WTC11 (cell line): ENCODE data around the gene NXF1. TPM values are rescaled to one million over a fixed set of nuclear protein-coding genes. Genes with fewer than 3 reads are reported as not detected.
A peak's percentile ranks its signal among the peaks of the same experiment; 100 is the strongest.

Experiments
- AR ChIP-seq: fragments of 250-450 bp; sonication (Bioruptor Pico); IDR thresholded peaks from 2 replicates; pipeline ENCODE4 v1.9.0; 2021; ENCODE audit warnings: mild to moderate bottlenecking
- ATF2 ChIP-seq: sonication (generic); formaldehyde crosslinking; IDR thresholded peaks from 2 replicates; pipeline ENCODE4 v1.8.1; 2022; ENCODE audit warnings: low read depth, missing genetic modification reagents, borderline replicate concordance
- ATF6 ChIP-seq: sonication (generic); formaldehyde crosslinking; IDR thresholded peaks from 2 replicates; pipeline ENCODE4 v1.8.1; 2023; ENCODE audit warnings: mild to moderate bottlenecking, missing genetic modification reagents
- FOXP4 ChIP-seq: sonication (generic); formaldehyde crosslinking; IDR thresholded peaks from 2 replicates; pipeline ENCODE4 v1.8.0; 2022; ENCODE audit warnings: mild to moderate bottlenecking, missing genetic modification reagents
- JUN ChIP-seq: sonication (generic); formaldehyde crosslinking; IDR thresholded peaks from 2 replicates; pipeline ENCODE4 v1.8.0; 2023; ENCODE audit warnings: mild to moderate bottlenecking, missing genetic modification reagents
- KAT7 ChIP-seq: sonication (generic); formaldehyde crosslinking; IDR thresholded peaks from 2 replicates; pipeline ENCODE4 v1.8.1; 2023; ENCODE audit warnings: missing genetic modification reagents, mild to moderate bottlenecking, borderline replicate concordance
- MAX ChIP-seq: sonication (generic); formaldehyde crosslinking; IDR thresholded peaks from 2 replicates; pipeline ENCODE4 v1.8.0; 2022; ENCODE audit warnings: mild to moderate bottlenecking, missing genetic modification reagents
- MYBL2 ChIP-seq: sonication (generic); formaldehyde crosslinking; IDR thresholded peaks from 2 replicates; pipeline ENCODE4 v1.8.1; 2023; ENCODE audit warnings: mild to moderate bottlenecking, moderate library complexity, missing genetic modification reagents
- NFATC4 ChIP-seq: fragments of 250-450 bp; sonication (Bioruptor Pico); IDR thresholded peaks from 2 replicates; pipeline ENCODE4 v1.9.0; 2021; ENCODE audit warnings: mild to moderate bottlenecking
- NFYB ChIP-seq: sonication (generic); formaldehyde crosslinking; conservative IDR thresholded peaks from 2 replicates; pipeline ENCODE4 v1.8.0; 2022; ENCODE audit warnings: low read depth, missing genetic modification reagents
- NR3C1 ChIP-seq: sonication (generic); formaldehyde crosslinking; conservative IDR thresholded peaks from 2 replicates; pipeline ENCODE4 v1.8.1; 2023; ENCODE audit warnings: low read depth, mild to moderate bottlenecking, missing genetic modification reagents
- PRDM15 ChIP-seq: sonication (generic); formaldehyde crosslinking; IDR thresholded peaks from 2 replicates; pipeline ENCODE4 v1.8.0; 2022; ENCODE audit warnings: missing genetic modification reagents
- RORB ChIP-seq: fragments of 250-450 bp; sonication (Bioruptor Pico); IDR thresholded peaks from 2 replicates; pipeline ENCODE4 v1.9.0; 2021; ENCODE audit warnings: mild to moderate bottlenecking
- TCF7 ChIP-seq: sonication (generic); formaldehyde crosslinking; IDR thresholded peaks from 2 replicates; pipeline ENCODE4 v1.8.0; 2022; ENCODE audit warnings: mild to moderate bottlenecking, low read depth, missing genetic modification reagents, moderate library complexity
- TEAD1 ChIP-seq: sonication (generic); formaldehyde crosslinking; IDR thresholded peaks from 2 replicates; pipeline ENCODE4 v1.8.0; 2022; ENCODE audit warnings: mild to moderate bottlenecking, missing genetic modification reagents
- USF1 ChIP-seq: sonication (generic); formaldehyde crosslinking; IDR thresholded peaks from 2 replicates; pipeline ENCODE4 v1.8.0; 2022; ENCODE audit warnings: mild to moderate bottlenecking, missing genetic modification reagents
- ZNF121 ChIP-seq: sonication (generic); formaldehyde crosslinking; IDR thresholded peaks from 2 replicates; pipeline ENCODE4 v1.8.0; 2023; ENCODE audit warnings: missing genetic modification reagents
- ZNF138 ChIP-seq: sonication (generic); formaldehyde crosslinking; conservative IDR thresholded peaks from 2 replicates; pipeline ENCODE4 v1.8.1; 2022; ENCODE audit warnings: mild to moderate bottlenecking, moderate library complexity, missing genetic modification reagents
- ZNF263 ChIP-seq: sonication (generic); formaldehyde crosslinking; IDR thresholded peaks from 2 replicates; pipeline ENCODE4 v1.8.1; 2022; ENCODE audit warnings: low read depth, mild to moderate bottlenecking, moderate library complexity, missing genetic modification reagents
- ZNF416 ChIP-seq: fragments of 250-450 bp; sonication (Bioruptor Pico); IDR thresholded peaks from 2 replicates; pipeline ENCODE4 v1.9.0; 2021; ENCODE audit warnings: mild to moderate bottlenecking, inconsistent platforms
- ZNF425 ChIP-seq: fragments of 250-450 bp; sonication (Bioruptor Pico); conservative IDR thresholded peaks from 2 replicates; pipeline ENCODE4 v1.9.0; 2021; ENCODE audit warnings: mild to moderate bottlenecking
- total RNA-seq: library from RNA; stranded (reverse); gene quantifications from 3 replicates; pipeline ENCODE4 v1.2.3, GENCODE V29; 2021

Gene NXF1
- total RNA-seq, 1 experiment from 2014 or later: 43.2 TPM

- no peak for TF ChIP-seq PRDM15 (CRISPR knock-in tag)
- no peak for TF ChIP-seq NFYB
- no peak for TF ChIP-seq FOXP4 (CRISPR knock-in tag)
- no peak for TF ChIP-seq JUN (CRISPR knock-in tag)
- TF ChIP-seq ATF2 (CRISPR knock-in tag): no peak
- no peak for TF ChIP-seq ATF6 (CRISPR knock-in tag)
- TF ChIP-seq ZNF425 (CRISPR knock-in tag): no peak
- TF ChIP-seq NFATC4: no peak
- TF ChIP-seq TEAD1 (CRISPR knock-in tag): 0 out of 2 replicates have a peak, but pooled peaks have one; percentile 38
- TF ChIP-seq USF1 (CRISPR knock-in tag): 0 out of 2 replicates have a peak, but pooled peaks have one; percentile 27
- TF ChIP-seq MYBL2 (CRISPR knock-in tag): no peak
- no peak for TF ChIP-seq ZNF263
- TF ChIP-seq AR (CRISPR knock-in tag): no peak
- no peak for TF ChIP-seq TCF7 (CRISPR knock-in tag)
- TF ChIP-seq RORB (CRISPR knock-in tag): no peak
- no peak for TF ChIP-seq NR3C1 (CRISPR knock-in tag)
- TF ChIP-seq KAT7 (CRISPR knock-in tag): no peak
- no peak for TF ChIP-seq ZNF138
- TF ChIP-seq ZNF121 (CRISPR knock-in tag): no peak
- no peak for TF ChIP-seq ZNF416 (CRISPR knock-in tag)
- peak; percentile 52 for TF ChIP-seq MAX (CRISPR knock-in tag)
- TF ChIP-seq, all 79 proteins: peak for 5
These were observed 37.0 kb upstream of the NXF1 start (continued) for GRCh38 chr11:62842171-62842741.
